ENCODE results near the gene OR13F1. TPM values are rescaled to one million over a fixed set of nuclear protein-coding genes. Genes with fewer than 3 reads are reported as not detected.

Gene OR13F1
- total and polyA plus RNA-seq, 5 donors from 2014 or later: not detected

Other genes with a start within 250 kb of the OR13F1 start
- not detected for gene OR13C4, start 22.9 kb downstream of the OR13F1 start, total RNA-seq
- not detected for gene OR13C4, start 22.9 kb downstream of the OR13F1 start, polyA plus RNA-seq
- not detected for gene OR13C3, start 32.6 kb downstream of the OR13F1 start, total RNA-seq
- not detected for gene OR13C3, start 32.6 kb downstream of the OR13F1 start, polyA plus RNA-seq
- not detected for gene OR13C8, start 64.9 kb downstream of the OR13F1 start, total RNA-seq
- gene OR13C8, start 64.9 kb downstream of the OR13F1 start, polyA plus RNA-seq: not detected
- gene OR13C5, start 95.2 kb downstream of the OR13F1 start, total RNA-seq: not detected
- not detected for gene OR13C5, start 95.2 kb downstream of the OR13F1 start, polyA plus RNA-seq
- gene OR13C2, start 101.4 kb downstream of the OR13F1 start, total RNA-seq: not detected
- gene OR13C2, start 101.4 kb downstream of the OR13F1 start, polyA plus RNA-seq: not detected
- gene OR13C9, start 113.9 kb downstream of the OR13F1 start, total RNA-seq: not detected
- gene OR13C9, start 113.9 kb downstream of the OR13F1 start, polyA plus RNA-seq: not detected
- gene OR13D1, start 190.3 kb downstream of the OR13F1 start, total RNA-seq: not detected
- gene OR13D1, start 190.3 kb downstream of the OR13F1 start, polyA plus RNA-seq: not detected
- gene NIPSNAP3A, start 243.4 kb downstream of the OR13F1 start, total RNA-seq: 8.8 TPM
- gene NIPSNAP3A, start 243.4 kb downstream of the OR13F1 start, polyA plus RNA-seq: 10 to 100 TPM; 16.0 to 27.1 (median 18.8) TPM

Measured in CD4-positive, CD25-positive, alpha-beta regulatory T cell (primary cell).